ENCODE results near the gene RBM10. TPM values are rescaled to one million over a fixed set of nuclear protein-coding genes. Genes with fewer than 3 reads are reported as not detected.

Gene RBM10
- total RNA-seq, 1 donor from 2014 or later, result 57.5 TPM

DNA sequence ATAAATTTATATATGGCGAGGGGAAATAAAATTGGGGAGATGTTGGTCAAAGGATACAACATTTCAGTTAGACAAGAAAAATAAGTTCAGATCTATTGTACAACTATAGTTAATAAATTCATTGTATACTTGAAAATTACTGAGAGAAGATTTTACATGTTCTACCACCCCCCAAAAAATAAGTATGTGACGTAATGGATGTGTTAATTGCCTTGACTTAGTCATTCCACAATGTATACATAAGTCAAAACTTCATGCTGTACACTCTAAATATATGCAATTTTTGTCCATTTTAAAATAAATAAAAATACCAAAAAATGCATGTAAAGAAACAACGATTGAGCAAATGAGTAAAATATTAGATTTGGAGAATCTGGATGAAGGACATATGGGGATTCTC, 89.6 kb downstream of the RBM10 start:
- DNase-seq (ENCODE audit: low read depth, low spot score), result no peak

DNA sequence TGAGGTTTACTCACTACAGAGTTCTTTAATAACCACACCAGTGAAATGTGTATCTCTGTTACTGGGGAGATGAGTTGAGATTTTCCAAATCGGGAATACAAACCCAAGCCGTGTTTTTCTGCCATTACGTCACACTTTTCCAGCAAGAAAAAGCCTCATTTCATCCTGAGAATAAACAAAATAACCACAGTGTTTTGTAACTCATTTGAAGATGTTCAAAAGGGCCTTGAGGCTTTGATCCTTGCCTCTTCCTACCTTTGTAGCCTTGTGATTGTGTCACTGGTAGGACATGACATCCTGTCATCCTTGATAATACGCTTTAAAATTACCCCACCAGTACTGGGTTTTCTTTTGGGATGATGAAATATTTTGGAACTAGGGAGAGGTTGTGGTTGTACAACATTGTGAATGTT, 90.7 kb downstream of the RBM10 start:
- no peak for DNase-seq (ENCODE audit: low read depth, low spot score)

Other genes starting within 250 kb of the RBM10 start
- gene JADE3, start 232.8 kb upstream of the RBM10 start, total RNA-seq, result 13.4 and 15.9 TPM in 2 replicates
- gene RGN, start 66.8 kb upstream of the RBM10 start, total RNA-seq, result 0.56 and 1.3 TPM in 2 replicates
- 46.0 and 58.4 TPM in 2 replicates for gene NDUFB11, start 519 bp upstream of the RBM10 start, total RNA-seq
- gene UBA1, start 48.6 kb downstream of the RBM10 start, total RNA-seq, result 134 and 168 TPM in 2 replicates
- gene CDK16, start 73.5 kb downstream of the RBM10 start, total RNA-seq, result 61.3 and 75.9 TPM in 2 replicates
- gene USP11, start 87.8 kb downstream of the RBM10 start, total RNA-seq, result 21.2 and 35.9 TPM in 2 replicates
- gene ZNF157, start 225.4 kb downstream of the RBM10 start, total RNA-seq, result not detected in 2 replicates

All from pulmonary artery endothelial cell (primary cell).